GM18520 (cell line): ENCODE results near the gene TBX19.

Source experiments
- ATAC-seq: cut with Tn5 transposase; IDR thresholded peaks from one replicate; pipeline ENCODE4 v1.9.1; 2021; ENCODE audit not compliant: unreplicated experiment

Gene TBX19

DNA sequence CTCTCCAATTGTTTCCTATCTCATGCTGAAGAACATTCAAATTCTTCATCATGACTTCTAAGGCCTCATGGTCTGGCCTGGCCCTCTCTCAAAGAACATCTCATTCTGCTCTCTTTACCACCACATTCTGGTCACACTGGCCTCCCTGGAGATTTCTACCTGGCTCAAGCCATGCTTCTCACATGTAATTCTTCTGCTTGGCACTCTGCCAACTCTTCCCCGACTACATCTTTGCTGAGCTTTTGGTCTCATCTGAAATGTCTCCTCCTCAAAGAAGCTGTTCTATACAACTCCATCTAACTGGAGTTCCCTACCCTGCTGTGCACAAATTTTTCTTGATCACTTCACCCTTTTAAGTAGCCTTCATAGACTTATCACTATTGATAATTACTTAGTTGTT is 1.4 kb upstream of the TBX19 start:
- no peak for ATAC-seq

DNA sequence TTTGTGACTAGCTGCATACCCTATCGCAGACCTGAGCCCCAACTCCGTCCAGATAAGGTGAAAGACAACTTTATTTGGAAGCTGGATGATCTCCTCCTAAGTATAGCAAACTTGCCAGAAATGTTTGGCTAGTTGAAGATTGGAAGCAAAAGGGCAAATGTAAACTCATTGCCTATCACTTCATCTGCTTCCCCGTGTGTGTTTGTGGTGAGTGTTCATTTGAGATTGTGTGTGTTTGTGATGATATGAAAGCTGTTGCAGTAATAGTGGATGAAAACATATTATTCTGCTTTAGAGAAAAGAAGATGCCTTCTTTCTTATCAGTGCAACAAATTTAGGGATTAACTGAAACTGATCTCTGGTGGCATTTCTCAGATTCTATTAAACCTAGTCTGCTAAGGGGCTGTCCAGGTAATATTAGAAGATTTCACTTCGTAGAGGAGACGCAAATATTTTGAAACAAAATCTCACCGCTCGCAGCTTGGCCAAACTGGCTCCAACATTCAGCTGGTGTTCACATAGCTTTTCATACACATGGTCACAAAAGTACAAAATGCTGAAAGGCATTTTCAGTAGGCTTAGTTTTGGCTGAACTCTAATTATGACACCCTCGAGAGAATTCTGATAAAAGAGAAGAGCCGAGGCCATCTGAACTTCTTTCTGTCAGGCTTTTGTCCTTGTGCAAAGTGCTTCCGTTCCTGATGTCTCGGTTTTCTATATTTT is 1.1 kb downstream of the TBX19 start:
- no peak for ATAC-seq

- ATAC-seq: no peak
These were observed 4.8 kb downstream of the TBX19 start for GRCh38 chr1:168285521-168285790.

GRCh38 chr1:168285971-168286927 is 5.6 kb downstream of the TBX19 start:
- ATAC-seq: no peak

GRCh38 chr1:168287237-168287664 is 6.6 kb downstream of the TBX19 start:
- no peak for ATAC-seq

DNA sequence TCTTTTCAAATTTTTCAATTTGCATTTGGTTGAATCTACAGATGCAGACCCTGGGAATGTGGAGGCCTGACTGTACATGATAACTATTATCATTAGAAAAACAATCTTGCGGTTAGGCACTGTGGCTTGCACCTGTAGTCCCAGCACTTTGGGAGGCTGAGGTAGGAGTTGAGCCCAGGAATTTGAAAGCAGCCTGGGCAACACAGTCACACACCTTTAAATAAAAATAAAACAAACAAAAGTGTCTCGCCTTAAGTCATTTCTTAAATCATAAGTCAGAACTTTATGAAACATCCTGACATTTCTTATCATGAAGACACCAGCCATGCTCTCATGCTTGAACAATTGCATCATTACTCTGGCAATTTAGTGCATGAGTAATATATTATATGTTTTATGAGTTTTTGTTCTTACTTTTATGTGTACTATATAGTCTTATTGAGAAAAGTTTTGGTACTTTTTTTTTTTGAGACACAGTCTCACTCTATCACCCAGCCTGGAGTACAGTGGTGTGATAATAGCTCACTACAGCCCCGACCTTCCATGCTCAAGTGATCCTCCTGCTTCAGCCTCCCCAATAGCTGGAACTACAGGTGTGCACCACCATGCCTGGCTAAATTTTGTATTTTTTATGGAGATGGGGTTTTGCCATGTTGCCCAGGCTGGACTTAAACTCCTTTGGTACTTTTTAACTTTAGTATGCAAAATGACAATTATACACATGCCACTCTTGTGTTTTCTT is 7.8 kb downstream of the TBX19 start:
- ATAC-seq: no peak

DNA sequence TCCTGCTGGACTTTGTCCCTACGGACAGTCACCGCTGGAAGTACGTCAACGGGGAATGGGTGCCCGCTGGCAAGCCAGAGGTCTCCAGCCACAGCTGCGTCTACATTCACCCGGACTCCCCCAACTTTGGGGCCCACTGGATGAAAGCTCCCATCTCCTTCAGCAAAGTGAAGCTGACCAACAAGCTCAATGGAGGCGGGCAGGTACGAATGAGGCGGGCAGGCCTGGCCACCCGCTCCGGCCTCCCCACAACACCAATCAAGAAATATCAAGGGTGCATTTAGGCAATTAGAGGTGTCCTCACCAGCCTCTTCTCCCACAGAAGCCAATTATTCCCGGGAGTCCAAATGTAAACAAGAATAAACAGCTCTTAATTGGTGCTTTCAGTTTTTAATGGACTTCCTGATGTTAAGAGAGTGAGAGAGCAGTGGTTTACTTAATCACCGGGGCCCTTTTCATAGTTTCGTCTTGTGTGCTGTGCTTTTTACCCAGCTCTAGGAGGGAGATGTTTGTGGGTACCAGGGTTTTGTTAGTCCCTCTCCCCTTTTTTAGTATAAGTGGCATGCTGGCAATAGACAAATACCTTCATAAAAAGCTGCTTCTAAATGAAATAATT is 10.7 kb downstream of the TBX19 start:
- ATAC-seq: no peak

DNA sequence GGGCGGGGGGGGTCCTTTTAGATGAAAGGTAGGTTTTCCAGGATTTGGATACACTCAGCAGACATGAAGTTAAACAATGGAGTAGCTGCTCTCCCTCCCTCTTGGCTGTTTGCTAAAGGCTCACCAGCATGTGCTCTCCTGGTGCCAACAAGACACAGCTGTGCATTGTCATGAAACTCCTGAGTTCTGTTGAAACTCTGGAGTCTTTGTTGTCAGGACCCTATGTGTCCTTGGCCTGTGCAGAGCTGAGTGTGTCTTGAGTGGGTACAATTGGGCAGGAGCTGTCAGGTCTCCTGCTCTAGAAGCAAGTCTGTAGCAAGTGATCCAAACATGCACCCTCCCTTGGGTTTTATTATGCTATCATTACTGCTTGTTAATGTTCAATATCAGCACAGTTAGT is 12.7 kb downstream of the TBX19 start:
- no peak for ATAC-seq

- no peak for ATAC-seq
These were observed 14.9 kb downstream of the TBX19 start for GRCh38 chr1:168295411-168296114.

- ATAC-seq: no peak
These were observed 16.5 kb downstream of the TBX19 start for GRCh38 chr1:168297019-168297730.

DNA sequence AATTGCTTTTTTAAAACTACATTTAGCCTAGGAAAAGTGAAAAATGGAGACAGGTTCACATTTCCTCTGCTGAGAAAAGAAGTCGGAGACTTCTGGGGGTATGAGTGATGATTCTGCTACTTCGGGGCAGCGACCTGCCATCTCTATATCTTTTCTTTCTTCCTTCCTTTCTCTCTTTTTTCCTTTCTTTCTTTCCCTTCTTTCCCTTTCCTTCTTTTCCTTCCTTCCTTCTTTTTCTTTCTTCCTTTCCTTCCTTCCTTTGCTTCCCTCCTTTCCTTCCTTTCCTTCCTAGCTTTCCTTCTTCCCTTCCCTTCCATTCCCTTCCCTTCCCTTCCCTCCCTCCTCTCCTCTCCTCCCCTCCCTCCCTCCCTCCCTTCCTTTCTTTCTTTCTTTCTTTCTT is 17.8 kb downstream of the TBX19 start:
- ATAC-seq: no peak

GRCh38 chr1:168300626-168301025 is 19.9 kb downstream of the TBX19 start:
- no peak for ATAC-seq

DNA sequence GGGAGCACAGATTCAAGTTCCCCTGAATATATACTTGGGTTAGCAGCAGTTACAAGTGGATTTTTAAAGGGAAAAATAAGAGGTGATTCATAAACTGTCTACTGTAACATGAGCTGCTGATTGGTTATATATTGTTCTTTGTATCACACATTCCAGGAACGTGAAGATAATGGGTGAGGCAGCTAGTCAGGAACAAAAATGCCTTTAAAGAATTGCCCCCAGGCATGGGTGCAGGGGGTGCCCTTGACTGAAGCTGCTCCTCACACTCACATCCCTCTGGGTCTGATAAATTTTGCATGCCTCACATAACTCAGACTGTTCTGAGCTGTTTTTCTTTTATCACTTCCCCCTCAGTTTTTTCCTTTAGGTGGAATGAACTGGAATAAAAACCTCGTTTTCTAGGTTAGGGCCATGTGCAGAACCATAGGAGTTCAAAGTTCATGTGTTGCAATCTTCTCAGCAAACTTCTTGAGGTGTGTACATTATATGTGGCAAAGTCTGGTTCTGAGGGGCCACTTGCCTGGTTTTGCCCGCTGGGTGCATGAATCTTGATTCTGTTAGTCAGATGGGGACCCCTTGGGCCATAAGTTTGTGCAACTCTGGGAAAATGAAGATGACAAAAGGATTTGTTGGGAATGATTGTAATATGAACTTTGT is 21.1 kb downstream of the TBX19 start:
- ATAC-seq: no peak

DNA sequence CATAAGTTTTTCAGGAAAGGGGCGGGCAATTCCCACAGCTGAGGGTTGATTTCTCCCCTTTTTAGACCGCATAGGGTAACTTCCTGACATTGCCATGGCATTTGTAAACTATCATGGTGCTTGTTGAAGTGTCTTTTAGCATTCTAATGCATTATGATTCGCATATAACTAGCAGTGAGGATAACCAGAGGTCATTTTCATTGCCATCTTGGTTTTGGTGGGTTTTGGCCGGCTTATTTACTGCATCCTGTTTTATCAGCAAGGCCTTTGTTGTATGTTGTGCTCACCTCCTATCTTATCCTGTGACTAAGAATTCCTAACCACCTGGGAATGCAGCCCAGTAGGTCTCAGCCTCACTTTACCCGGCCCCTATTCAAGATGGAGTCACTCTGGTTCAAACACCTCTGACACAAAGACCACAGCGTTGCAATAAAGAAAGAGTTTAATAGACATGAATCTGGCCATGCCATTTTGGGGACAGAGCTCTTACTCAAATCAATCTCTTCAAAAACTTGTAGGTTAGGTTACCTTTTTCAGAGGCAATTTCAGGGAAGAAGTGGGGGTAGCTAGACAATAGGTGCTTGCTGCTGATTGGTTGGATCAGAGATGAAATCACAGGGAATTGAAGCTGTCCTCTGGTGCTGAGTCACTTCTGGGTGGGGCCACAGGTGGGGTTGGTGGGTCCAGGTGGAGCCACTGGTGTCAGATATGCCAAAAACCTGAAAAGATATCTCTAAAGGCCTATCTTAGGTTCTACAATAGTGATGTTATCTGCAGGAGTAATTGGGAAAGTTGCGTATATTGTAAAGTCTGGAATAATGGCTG is 23.3 kb downstream of the TBX19 start:
- ATAC-seq: no peak

DNA sequence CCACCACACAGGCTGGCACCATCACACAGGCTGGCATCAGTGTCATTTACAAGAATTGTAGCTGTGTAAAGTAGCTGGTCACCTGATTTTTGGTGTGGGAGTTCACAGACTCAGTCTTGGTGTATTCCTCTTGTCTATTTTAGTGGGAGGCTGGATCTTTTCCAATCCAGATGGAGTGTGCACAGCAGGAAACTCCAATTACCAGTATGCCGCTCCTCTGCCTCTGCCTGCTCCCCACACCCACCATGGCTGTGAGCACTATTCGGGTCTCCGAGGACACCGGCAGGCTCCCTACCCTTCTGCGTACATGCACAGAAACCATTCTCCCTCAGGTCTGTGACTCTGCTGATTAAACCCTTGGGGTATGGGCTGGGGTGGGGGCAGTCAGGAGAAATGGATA is 24.2 kb downstream of the TBX19 start:
- no peak for ATAC-seq

GRCh38 chr1:168312718-168313604 is 32.3 kb downstream of the TBX19 start:
- ATAC-seq: no peak

GRCh38 chr1:168316142-168316541 is 35.5 kb downstream of the TBX19 start:
- ATAC-seq: no peak

GRCh38 chr1:168317309-168317708 is 36.6 kb downstream of the TBX19 start:
- ATAC-seq: no peak
